HG02938 (cell line): ENCODE measurements around the gene NRAS.
A peak's percentile ranks its signal among the peaks of the same experiment; 100 is the strongest.

Experiments
- ATAC-seq: cut with Tn5 transposase; IDR thresholded peaks from one replicate; pipeline ENCODE4 v1.9.1; 2021; ENCODE audit warnings: mild to moderate bottlenecking, moderate library complexity; ENCODE audit not compliant: unreplicated experiment

The NRAS gene

GRCh38 chr1:114685851-114686250, 30.7 kb downstream of the NRAS start:
- ATAC-seq: no peak

GRCh38 chr1:114677691-114678090, 38.9 kb downstream of the NRAS start:
- ATAC-seq: no peak

GRCh38 chr1:114676115-114676514, 40.5 kb downstream of the NRAS start:
- ATAC-seq: no peak

- ATAC-seq: no peak
These were observed 44.7 kb downstream of the NRAS start for GRCh38 chr1:114671939-114672275.

- no peak for ATAC-seq
These were observed 45.3 kb downstream of the NRAS start for GRCh38 chr1:114671011-114671938.

- ATAC-seq: peak; percentile 96
These were observed 46.2 kb downstream of the NRAS start for GRCh38 chr1:114670083-114671010.

- ATAC-seq: peak; percentile 60
These were observed 46.9 kb downstream of the NRAS start, which contains the start of gene DENND2C for GRCh38 chr1:114669562-114670082. Gene DENND2C (minus strand): TSS chr1:114670049. CDS start chr1:114625984, 44,065 bp downstream.

GRCh38 chr1:114668784-114669561, 47.6 kb downstream of the NRAS start:
- no peak for ATAC-seq

- no peak for ATAC-seq
These were observed 48.2 kb downstream of the NRAS start for GRCh38 chr1:114668373-114668772.

- ATAC-seq: no peak
These were observed 49.6 kb downstream of the NRAS start for GRCh38 chr1:114666954-114667353.

GRCh38 chr1:114660238-114660637, 56.3 kb downstream of the NRAS start:
- ATAC-seq: no peak
